Fibroblast of skin of left quadriceps (primary cell): ENCODE data around the gene MMGT1.

Experiments used
- DNase-seq, 2 experiments: peaks; one replicate each; pipeline ENCODE4 v3.0.0-alpha.2; 2013; ENCODE audit warnings: low read depth in 2 of 2

The MMGT1 gene

DNA sequence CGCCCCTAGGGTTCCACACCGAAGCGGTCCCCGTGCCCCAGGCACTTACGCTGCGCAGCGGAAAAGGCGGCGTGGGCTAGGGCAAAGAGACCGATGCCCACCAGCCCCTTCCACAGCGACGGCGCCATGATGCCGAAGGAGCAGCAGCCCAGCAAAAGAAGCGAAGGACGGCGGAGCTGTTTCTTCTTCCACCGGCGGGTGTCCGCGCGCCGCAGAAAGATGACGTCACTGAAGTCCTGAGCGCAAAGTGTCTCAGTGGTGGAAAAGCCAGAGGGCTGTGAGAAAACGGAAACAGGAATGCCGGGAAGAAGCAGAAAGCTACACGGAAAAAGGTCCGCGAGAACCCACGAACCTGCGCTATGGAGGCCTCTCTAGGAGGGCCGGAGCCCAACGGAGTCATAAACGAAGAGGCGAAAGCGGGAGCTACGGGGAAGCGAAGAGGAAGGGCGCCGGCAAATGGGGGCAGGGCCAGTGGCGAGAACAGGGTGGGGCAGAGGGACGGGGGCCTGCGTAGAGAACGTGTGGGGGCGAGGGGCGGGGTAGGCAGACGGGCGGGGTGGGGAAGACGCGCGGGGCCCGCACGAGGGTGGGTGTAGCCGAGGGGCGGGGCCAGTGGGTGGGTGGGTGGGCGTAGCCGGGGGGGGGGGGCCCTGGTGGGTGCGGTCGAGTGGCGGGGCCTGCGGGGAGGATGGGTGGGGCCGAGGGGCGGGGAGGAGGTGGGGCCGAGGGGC, at the start of gene MMGT1:
Gene MMGT1 (minus strand): TSS at position 441 of the 731 bp plus-strand sequence. CDS start 313 bp downstream, at position 128.
- DNase-seq: peak; percentile 68 to 70

- no peak for DNase-seq
Measured at GRCh38 chrX:136021903-136022302, 48.1 kb upstream of the MMGT1 start.

GRCh38 chrX:136021160-136021559, 47.4 kb upstream of the MMGT1 start:
- no peak for DNase-seq

- no peak for DNase-seq
Measured at GRCh38 chrX:136019226-136019625, 45.4 kb upstream of the MMGT1 start.

- no peak for DNase-seq
Measured at GRCh38 chrX:136016881-136017280, 43.1 kb upstream of the MMGT1 start.

GRCh38 chrX:136015016-136015415, 41.2 kb upstream of the MMGT1 start:
- no peak for DNase-seq

- DNase-seq: no peak
Measured at GRCh38 chrX:135988245-135988644, 14.5 kb upstream of the MMGT1 start.

GRCh38 chrX:135985973-135986310, 12.2 kb upstream of the MMGT1 start:
- DNase-seq: no peak

DNA sequence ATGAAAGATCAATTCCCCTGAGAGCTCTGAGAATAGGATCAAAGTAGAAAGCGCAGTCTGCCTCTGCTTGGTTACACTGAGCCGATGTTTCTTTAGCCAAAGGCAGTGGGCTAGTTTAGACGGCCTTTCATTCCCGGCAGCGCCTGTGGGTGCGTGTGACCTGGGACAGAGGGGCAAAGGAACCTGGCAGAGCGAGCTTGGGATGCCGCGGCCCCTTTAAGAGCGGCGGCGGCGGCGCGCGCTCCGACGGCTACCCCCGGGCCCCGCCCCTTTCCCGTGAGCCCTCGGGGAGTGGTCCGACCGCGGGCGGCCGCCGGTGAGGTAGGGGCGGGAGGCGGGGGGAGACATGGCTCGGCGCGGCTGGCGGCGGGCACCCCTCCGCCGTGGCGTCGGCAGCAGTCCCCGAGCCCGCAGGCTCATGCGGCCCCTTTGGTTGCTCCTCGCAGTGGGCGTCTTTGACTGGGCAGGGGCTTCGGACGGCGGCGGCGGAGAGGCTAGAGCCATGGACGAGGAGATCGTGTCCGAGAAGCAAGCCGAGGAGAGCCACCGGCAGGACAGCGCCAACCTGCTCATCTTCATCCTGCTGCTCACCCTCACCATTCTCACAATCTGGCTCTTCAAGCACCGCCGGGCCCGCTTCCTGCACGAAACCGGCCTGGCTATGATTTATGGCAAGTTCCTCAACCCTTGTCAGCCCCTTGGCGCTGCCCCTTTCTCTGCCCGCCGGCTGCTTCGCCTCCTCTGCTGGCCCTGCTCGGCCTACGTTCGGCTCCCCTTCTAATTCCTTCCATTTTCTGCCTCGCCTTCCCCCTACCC, 11.6 kb upstream of the MMGT1 start, which contains the start of gene SLC9A6:
Gene SLC9A6 (plus strand): TSS at position 279 of the 816 bp plus-strand sequence. CDS start 224 bp downstream, at position 503.
- peak in 1 of 2 experiments; percentile 7 for DNase-seq

DNA sequence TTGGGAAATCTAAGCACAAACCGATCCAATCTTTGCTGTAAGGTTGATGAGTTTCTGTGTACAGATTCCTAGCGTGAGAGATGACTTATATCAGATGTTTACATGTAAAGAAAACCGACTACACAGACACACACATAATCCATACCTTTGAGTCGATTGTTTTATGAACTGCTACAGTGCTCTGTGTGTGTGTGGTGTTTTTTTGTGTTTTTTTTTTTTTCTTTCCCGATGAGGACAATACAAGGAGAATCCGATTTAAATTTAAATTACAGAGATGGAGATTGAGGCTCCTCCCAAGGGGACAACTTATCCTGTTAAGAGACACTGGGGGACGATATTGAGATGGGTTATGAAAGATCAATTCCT, 11.0 kb upstream of the MMGT1 start:
- DNase-seq: no peak

GRCh38 chrX:135984256-135984655, 10.5 kb upstream of the MMGT1 start:
- no peak for DNase-seq

GRCh38 chrX:135982860-135983259, 9.1 kb upstream of the MMGT1 start:
- DNase-seq: no peak

GRCh38 chrX:135981668-135982067, 7.9 kb upstream of the MMGT1 start:
- DNase-seq: no peak

DNA sequence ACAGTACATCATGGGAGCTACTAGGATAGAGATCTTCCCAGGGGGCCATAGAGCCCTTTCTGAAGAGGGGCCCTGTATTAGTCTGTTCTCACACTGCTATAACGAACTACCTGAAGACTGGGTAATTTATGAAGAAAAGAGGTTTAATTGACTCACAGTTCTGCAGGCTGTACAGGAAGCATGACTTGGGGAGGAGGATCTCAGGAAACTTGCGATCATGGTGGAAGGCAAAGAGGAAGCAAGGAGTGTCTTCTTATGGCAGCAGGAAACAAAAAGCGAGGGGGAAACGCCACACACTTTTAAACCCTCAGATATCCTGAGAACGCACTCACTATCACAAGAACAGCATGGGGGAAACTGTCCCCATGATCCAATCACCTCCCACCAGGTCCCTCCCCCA, 7.2 kb upstream of the MMGT1 start:
- no peak for DNase-seq

- DNase-seq: no peak
Measured at GRCh38 chrX:135977611-135978010, 3.8 kb upstream of the MMGT1 start.

- no peak for DNase-seq
Measured at GRCh38 chrX:135975421-135975820, 1.6 kb upstream of the MMGT1 start.

DNA sequence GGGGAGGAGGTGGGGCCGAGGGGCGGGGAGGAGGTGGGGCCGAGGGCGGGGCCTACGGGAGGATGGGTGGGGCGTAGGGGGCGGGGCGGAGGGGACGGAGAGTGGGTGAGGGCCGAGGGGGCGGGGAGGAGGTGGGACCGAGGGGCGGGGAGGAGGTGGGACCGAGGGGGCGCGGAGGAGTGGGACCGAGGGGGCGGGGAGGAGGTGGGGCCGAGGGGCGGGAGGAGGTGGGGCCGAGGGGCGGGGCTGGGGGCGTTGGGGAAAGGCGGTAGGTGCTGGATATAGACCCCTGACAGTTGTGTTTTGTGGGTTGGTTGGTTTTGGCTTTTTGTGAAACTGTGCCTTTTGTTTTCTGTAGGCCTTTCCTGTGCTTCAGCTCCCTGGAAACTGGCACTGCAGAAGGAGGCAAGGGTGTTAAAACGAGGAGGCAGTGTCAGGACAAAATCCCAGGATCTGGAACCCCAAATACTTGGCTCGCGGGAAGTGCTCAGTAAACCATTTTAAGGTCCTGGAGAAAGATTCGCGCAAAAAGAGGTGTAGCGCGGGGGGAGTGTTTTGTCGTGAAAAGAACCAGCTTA, 580 bp upstream of the MMGT1 start:
- DNase-seq: peak; percentile 34 to 36

GRCh38 chrX:135973025-135973547, 702 bp downstream of the MMGT1 start:
- no peak for DNase-seq

DNA sequence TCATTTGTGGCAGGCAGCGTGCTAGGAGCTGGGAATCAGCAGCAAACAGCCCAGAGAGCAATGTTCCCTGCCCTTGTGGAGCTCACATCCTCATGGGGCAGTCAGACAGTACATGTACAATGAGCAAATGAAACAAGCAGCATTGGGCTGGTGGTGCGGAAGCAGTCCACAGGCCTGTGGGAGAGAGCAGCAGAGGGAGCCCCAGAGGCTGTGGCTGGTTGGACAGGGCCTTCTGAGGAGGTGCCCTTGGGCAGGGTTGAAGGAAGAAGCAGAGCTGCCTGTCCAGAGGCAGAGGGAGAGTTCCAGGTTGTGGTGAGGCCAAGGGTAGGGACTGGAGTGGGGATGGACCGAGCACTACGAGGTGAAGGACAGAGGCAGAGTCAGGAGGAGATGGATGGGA, 22.5 kb downstream of the MMGT1 start:
- DNase-seq: no peak

- DNase-seq: no peak
Measured at GRCh38 chrX:135944486-135944885, 29.3 kb downstream of the MMGT1 start.

DNA sequence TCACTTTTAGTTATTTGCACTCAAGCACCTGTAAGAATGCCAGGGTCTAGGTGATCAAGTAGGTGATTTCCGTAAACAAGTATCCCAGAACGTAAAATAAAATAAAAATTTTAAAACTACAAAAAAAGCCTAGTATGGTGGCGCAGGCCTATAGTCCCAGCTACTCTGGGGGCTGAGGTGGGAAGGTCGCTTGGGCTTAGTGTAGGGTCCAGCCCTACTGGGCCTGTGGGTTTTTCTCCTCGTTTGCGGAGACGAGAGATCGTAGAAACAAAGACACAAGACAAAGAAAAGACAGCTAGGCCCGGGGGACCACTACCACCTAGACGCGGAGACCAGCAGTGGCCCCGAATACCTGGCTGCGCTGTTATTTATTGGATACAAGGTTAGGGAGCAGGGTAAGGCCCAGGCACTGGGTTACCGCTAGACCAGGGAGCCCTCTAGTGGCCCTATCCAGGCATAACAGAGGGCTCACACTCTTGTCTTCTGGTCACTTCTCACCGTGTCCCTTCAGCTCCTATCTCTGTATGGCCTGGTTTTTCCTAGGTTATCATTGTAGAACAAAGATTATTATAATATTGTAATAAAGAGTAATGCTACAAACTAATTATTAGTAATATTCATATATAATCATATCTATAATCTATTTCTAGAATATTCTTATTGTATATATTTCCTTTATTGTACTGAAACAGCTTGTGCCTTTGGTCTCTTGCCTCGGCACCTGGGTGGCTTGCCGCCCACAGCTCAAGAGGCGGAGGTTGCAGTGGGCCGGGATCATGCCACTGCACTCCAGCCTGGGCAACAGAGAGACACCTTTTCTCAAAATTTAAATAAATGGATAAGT, 41.9 kb downstream of the MMGT1 start:
- peak; percentile 0 for DNase-seq

GRCh38 chrX:135927897-135928296, 45.9 kb downstream of the MMGT1 start:
- no peak for DNase-seq
